ENCODE measurements around the gene PPP2R5D.

DNA sequence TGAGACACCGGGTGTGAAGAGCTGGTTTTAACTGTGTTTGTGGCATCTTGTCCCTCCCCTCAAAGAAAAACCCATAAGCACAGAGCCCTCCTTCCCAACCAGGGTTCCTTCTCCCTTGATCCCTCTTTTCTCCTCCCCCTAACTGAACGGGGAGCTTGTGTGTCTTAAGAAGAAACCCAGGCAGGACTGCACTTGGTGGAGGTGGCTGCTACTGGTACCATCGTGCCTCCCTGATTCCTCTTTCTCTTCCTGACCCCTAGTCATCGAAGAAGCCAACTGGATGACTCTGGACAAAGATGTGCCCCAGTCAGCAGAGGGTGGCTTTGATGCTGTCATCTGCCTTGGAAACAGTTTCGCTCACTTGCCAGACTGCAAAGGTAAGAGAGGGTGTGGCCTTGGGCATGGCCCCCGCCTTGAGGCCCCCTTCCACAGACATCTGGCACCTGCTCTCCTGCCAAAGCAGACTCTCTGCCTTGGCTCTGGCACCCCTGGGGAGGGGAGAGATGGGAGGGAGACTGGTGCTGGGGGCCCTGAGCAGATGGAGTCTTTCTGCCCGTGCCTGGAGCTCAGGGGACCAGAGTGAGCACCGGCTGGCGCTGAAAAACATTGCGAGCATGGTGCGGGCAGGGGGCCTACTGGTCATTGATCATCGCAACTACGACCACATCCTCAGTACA is 21.7 kb upstream of the PPP2R5D start:
- TF ChIP-seq, protein P1, sequence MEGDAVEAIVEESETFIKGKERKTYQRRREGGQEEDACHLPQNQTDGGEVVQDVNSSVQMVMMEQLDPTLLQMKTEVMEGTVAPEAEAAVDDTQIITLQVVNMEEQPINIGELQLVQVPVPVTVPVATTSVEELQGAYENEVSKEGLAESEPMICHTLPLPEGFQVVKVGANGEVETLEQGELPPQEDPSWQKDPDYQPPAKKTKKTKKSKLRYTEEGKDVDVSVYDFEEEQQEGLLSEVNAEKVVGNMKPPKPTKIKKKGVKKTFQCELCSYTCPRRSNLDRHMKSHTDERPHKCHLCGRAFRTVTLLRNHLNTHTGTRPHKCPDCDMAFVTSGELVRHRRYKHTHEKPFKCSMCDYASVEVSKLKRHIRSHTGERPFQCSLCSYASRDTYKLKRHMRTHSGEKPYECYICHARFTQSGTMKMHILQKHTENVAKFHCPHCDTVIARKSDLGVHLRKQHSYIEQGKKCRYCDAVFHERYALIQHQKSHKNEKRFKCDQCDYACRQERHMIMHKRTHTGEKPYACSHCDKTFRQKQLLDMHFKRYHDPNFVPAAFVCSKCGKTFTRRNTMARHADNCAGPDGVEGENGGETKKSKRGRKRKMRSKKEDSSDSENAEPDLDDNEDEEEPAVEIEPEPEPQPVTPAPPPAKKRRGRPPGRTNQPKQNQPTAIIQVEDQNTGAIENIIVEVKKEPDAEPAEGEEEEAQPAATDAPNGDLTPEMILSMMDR (IDR thresholded peaks at IDR 0.05; ENCODE audit: poor library complexity), result no peak
- no peak for TF ChIP-seq EZH2 (IDR thresholded peaks at IDR 0.05; ENCODE audit: borderline replicate concordance)
